OCI-LY7 (cell line): Measurements from ENCODE around the gene RIMBP2. TPM values are rescaled to one million over a fixed set of nuclear protein-coding genes. Genes with fewer than 3 reads are reported as not detected.

Experiments used
- BruUV-seq: library from RNA; stranded (reverse); fragments of 400-500 nt; replicated peaks from 2 replicates; lab custom pipeline; 2021; lab: Mats Ljungman, UMichigan
- CTCF ChIA-PET: fragments of 300-600 bp; sonication (Branson Sonifier 250); formaldehyde crosslinking; loops from one replicate; lab custom pipeline; 2022; ENCODE audit warnings: antibody characterized with exemption; ENCODE audit not compliant: unreplicated experiment; lab: Charles Lee
- POLR2A ChIA-PET: fragments of 300-600 bp; sonication (Branson Sonifier 250); formaldehyde crosslinking; loops from one replicate; lab custom pipeline; 2022; ENCODE audit warnings: antibody characterized with exemption; lab: Charles Lee
- DNase-seq: peaks from one replicate; pipeline ENCODE4 v3.0.0-alpha.2; 2015; ENCODE audit warnings: low spot score
- H2AFZ ChIP-seq: fragments of 200-600 bp; sonication (generic), shearing (Covaris generic); 2 replicates; pipeline ENCODE4 v1.6.1; 2014; ENCODE audit warnings: mild to moderate bottlenecking, antibody characterized with exemption, low read length, moderate library complexity
- H3K27ac ChIP-seq: fragments of 200-600 bp; sonication (generic); 2 replicates; pipeline ENCODE4 v1.5.1; 2014; ENCODE audit warnings: mixed run types, low read depth, mild to moderate bottlenecking, moderate library complexity, low read length, inconsistent platforms; ENCODE audit not compliant: poor library complexity, severe bottlenecking
- H3K36me3 ChIP-seq: fragments of 200-600 bp; sonication (generic); 2 replicates; pipeline ENCODE4 v1.6.1; 2014; ENCODE audit warnings: mild to moderate bottlenecking, antibody characterized with exemption, low read length, moderate library complexity, mixed read lengths; ENCODE audit not compliant: insufficient read depth
- H3K4me1 ChIP-seq: fragments of 200-600 bp; sonication (generic); 2 replicates; pipeline ENCODE4 v1.5.1; 2014; ENCODE audit warnings: mild to moderate bottlenecking, low read length; ENCODE audit not compliant: insufficient read depth, poor library complexity, severe bottlenecking
- H3K4me2 ChIP-seq: fragments of 200-600 bp; sonication (generic); 2 replicates; pipeline ENCODE4 v1.6.1; 2014; ENCODE audit warnings: mild to moderate bottlenecking, low read length
- H3K4me3 ChIP-seq: fragments of 200-600 bp; sonication (generic); 2 replicates; pipeline ENCODE4 v1.5.1; 2014; ENCODE audit warnings: mild to moderate bottlenecking, low read depth, low read length; ENCODE audit not compliant: poor library complexity, severe bottlenecking
- H3K79me2 ChIP-seq: fragments of 200-600 bp; sonication (generic); 2 replicates; pipeline ENCODE4 v1.6.1; 2016; ENCODE audit warnings: low read depth, mild to moderate bottlenecking, low read length, moderate library complexity, mixed read lengths; ENCODE audit not compliant: insufficient read depth
- H3K9me2 ChIP-seq: fragments of 200-600 bp; sonication (generic); 2 replicates; pipeline ENCODE4 v1.6.1; 2016; ENCODE audit warnings: mild to moderate bottlenecking, low read length, mixed read lengths; ENCODE audit not compliant: insufficient read depth
- H3K9me3 ChIP-seq: fragments of 200-600 bp; sonication (generic); 2 replicates; pipeline ENCODE4 v1.6.1; 2014; ENCODE audit warnings: mild to moderate bottlenecking, mixed run types, low read length, mixed read lengths
- H4K20me1 ChIP-seq: fragments of 200-600 bp; sonication (generic); 2 replicates; pipeline ENCODE4 v1.6.1; 2014; ENCODE audit warnings: mild to moderate bottlenecking, antibody characterized with exemption, low read length, moderate library complexity, mixed read lengths; ENCODE audit not compliant: insufficient read depth
- CTCF ChIP-seq: fragments of 200-600 bp; sonication (generic); conservative IDR thresholded peaks from 2 replicates; pipeline ENCODE4 v1.5.1; 2014; ENCODE audit warnings: mild to moderate bottlenecking, antibody characterized with exemption, low read length, moderate library complexity, mixed read lengths
- EZH2phosphoT487 ChIP-seq: fragments of 200-600 bp; sonication (generic); IDR thresholded peaks from 2 replicates; pipeline ENCODE4 v1.6.1; 2018; ENCODE audit warnings: low read depth, borderline replicate concordance, mild to moderate bottlenecking, mixed run types, antibody characterized with exemption, low read length, moderate library complexity, mixed read lengths
- intact Hi-C: fragments of 100-400 bp; cut with micrococcal nuclease; formaldehyde crosslinking; loops from one replicate; pipeline ENCODE4 v1.10.0; 2022; ENCODE audit not compliant: unreplicated experiment
- total RNA-seq, 2 experiments: library from RNA; depleted of rRNA in 1 of 2; stranded (reverse); fragments of >200 nt in 1 of 2; shearing (Covaris generic) in 1 of 2; gene quantifications; 2 replicates each; pipeline ENCODE4 v1.2.3, GENCODE V29; 2014 to 2022

The RIMBP2 gene
- total RNA-seq, 2 experiments from 2014 or later, result not detected

DNA sequence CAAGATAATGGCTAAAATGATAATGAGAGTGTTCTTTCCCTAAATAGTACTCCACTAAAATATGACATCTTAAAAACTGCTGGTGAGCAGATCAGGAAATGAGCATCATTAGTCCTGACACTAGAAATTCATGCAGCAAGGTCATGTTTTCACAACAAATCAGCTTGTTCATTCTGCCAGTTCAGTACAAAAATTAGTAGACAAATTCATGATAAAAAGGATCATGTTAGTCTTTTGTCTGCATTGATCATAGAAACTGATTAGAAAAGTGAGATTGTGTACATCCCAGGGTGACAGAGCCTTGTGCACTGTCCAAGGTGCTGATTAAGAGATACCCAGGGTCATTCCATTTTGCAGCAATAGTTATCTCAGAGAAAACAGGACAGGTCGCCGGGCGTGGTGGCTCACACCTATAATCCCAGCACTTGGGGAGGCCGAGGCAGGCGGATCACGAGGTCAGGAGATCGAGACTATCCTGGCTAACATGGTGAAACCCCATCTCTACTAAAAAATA, 163.6 kb downstream of the RIMBP2 start:
- H2AFZ ChIP-seq, result no peak overlapping the region
- H3K79me2 ChIP-seq, result no peaks in the 10 kb centered on the region
- no peak overlapping the region for H3K4me3 ChIP-seq
- CTCF ChIA-PET, result no interaction called here
- POLR2A ChIA-PET, result no interaction called here
- intact Hi-C loops, result no loop called here
- no peaks in the 10 kb centered on the region for H3K9me3 ChIP-seq
- no peak for DNase-seq
- no peaks in the 10 kb centered on the region for H3K36me3 ChIP-seq
- H3K27ac ChIP-seq, result no peak overlapping the region
- BruUV-seq, result no TSS peak
- TF ChIP-seq CTCF (no peak), EZH2phosphoT487 (no peak)
- no peak overlapping the region for H3K4me2 ChIP-seq
- H3K9me2 ChIP-seq, result no peaks in the 10 kb centered on the region
- H4K20me1 ChIP-seq, result no peaks in the 10 kb centered on the region
- H3K4me1 ChIP-seq, result no peaks in the 10 kb centered on the region

- Histone ChIP-seq H2AFZ (no peak overlapping the region), H3K36me3 (no peaks in the 10 kb centered on the region), H3K4me1 (no peaks in the 10 kb centered on the region), H3K4me3 (no peak overlapping the region), H3K9me2 (no peaks in the 10 kb centered on the region), H4K20me1 (no peaks in the 10 kb centered on the region), H3K9me3 (no peaks in the 10 kb centered on the region), H3K79me2 (no peaks in the 10 kb centered on the region), H3K4me2 (no peak overlapping the region), H3K27ac (no peak overlapping the region)
- CTCF ChIA-PET, result no interaction called here
- no TSS peak for BruUV-seq
- intact Hi-C loops, result no loop called here
- no peak for DNase-seq
- POLR2A ChIA-PET, result no interaction called here
- no peak for TF ChIP-seq EZH2phosphoT487
- TF ChIP-seq CTCF, result no peak
These were observed 166.7 kb downstream of the RIMBP2 start for GRCh38 chr12:130549361-130549760.

- no peak for TF ChIP-seq EZH2phosphoT487
- TF ChIP-seq CTCF, result no peak
- BruUV-seq, result no TSS peak
- no peaks in the 10 kb centered on the region for H3K79me2 ChIP-seq
- H2AFZ ChIP-seq, result no peak overlapping the region
- H3K36me3 ChIP-seq, result no peaks in the 10 kb centered on the region
- no peaks in the 10 kb centered on the region for H3K4me1 ChIP-seq
- no peaks in the 10 kb centered on the region for H4K20me1 ChIP-seq
- intact Hi-C loops, result no loop called here
- DNase-seq, result no peak
- no peaks in the 10 kb centered on the region for H3K9me2 ChIP-seq
- H3K9me3 ChIP-seq, result no peaks in the 10 kb centered on the region
- H3K4me3 ChIP-seq, result no peak overlapping the region
- no peak overlapping the region for H3K4me2 ChIP-seq
- POLR2A ChIA-PET, result no interaction called here
- CTCF ChIA-PET, result no interaction called here
- no peak overlapping the region for H3K27ac ChIP-seq
These were observed 168.5 kb downstream of the RIMBP2 start for GRCh38 chr12:130547480-130548155.
